Effector CD4-positive, alpha-beta T cell (primary cell): ENCODE data around the gene DLX1.
"Not testable (repeated sequence)": the region's sequence is repeated elsewhere in the genome, so short reads cannot be mapped to it uniquely, and the experiment has no call there.

Experiments used
- DNase-seq: peaks from one replicate; pipeline ENCODE4 v3.0.0-alpha.2; 2020

Gene DLX1

DNA sequence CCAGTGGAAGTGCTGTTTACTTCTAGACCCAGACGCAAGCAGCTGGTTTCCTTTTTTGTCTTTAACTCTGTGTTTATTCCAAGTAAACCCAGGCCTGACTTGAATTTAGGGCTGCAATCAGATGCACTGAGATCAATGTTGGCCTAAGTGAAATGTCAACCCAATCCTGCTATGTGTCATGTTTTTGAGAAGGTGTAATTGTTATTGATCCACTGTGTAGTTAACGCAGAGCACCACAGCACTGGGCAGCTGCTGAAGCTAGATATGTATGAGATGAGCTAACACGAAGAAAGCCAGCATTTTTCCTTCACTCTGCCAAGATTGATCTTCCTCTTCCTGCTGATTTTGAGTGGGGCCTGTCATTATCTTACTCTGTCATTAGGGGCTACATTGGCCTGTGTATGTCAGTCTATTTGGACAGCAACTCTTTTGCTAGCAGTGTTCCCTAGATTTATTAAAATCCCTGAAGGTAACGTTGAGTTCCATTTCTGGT is 18.9 kb upstream of the DLX1 start:
- DNase-seq, result no peak

DNA sequence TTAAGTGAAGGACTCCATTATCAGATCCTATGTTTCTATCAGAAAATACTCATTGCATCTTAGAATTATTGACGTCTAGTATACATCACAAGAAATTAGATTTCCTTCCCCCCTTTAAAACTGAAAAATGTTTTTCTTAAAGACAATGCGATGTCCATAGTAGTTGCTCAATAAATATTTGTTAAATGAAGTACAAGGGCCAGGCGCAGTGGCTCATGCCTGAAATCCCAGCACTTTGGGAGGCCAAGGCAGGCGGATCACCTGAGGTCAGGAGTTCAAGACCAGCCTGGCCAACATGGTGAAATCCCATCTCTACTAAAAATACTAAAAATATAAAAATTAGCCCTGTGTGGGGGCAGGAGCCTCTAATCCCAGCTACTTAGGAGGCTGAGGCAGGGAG is 17.4 kb upstream of the DLX1 start:
- not testable (repeated sequence) for DNase-seq

DNA sequence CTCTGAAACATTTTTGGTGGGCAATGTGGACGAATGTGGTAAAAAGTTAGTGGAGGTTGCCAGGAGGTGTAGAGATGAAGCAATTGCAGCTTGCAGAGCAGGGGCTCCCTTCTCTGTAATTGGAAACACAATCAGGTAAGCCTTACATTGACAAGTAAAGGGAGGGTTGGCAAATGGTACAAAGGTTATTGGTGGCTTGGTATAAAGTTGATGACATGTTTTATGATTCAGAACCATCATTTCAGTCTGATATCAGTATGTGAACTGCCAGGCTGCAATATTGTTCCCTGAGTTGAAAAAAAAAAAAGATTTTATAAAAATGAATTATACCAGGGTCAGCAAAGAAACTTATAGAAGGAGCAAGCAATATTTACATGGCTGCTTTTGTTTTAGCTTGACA is 14.4 kb upstream of the DLX1 start:
- DNase-seq, result no peak

DNA sequence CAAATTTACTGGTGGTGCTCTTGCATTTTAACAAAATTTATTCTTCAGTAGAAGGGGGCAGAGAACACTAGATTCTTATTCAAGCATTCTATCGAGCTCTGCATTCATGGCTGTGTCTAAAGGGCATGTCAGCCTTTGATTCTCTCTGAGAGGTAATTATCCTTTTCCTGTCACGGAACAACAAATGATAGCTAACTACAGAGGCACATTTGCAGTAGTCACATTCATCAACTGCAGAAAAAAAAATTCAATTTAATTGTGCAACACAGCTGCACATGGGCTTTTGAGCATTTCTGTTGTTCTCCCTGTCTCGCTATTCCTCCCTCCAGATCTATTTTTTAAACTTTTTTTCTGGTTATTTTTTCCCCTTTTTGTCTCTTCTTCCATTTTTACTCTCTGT is 13.0 kb upstream of the DLX1 start:
- DNase-seq, result no peak

DNA sequence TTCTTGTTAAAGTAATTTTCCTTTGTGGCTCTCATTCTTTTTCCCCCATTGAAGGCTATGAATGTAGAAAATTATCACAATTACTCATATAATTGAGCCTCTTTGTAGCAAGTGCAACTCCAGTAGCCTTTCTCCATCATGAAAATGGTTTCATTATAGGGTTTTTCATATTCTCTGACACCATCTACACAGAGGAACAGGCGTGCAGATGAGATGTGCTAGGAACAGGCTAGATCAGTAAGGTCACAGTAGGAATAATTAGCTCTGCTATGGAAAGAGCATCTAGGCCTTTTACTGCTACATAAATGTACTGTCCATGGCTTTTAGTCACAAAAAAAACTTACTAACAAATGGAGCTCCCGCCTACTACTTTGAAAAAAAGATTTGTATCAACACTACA is 12.6 kb upstream of the DLX1 start:
- DNase-seq, result no peak

DNA sequence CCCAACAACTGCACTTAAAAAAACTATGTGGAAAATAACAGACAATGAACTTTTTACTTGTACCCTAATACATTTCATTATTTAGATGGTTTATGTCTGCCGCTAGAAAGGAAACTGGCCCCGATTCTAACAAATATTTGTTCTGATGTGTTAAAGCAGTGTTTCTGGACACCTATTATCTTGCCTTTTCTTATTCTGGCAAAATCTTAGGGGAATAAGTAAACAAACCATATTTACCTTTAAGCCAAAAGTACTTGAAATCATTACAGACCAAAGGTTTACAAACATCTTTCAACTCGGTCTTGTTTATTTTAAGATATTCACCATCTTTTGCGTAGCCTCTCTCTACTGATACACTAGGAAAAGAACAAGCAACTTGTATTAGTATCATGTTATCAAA is 11.8 kb upstream of the DLX1 start:
- no peak for DNase-seq

DNA sequence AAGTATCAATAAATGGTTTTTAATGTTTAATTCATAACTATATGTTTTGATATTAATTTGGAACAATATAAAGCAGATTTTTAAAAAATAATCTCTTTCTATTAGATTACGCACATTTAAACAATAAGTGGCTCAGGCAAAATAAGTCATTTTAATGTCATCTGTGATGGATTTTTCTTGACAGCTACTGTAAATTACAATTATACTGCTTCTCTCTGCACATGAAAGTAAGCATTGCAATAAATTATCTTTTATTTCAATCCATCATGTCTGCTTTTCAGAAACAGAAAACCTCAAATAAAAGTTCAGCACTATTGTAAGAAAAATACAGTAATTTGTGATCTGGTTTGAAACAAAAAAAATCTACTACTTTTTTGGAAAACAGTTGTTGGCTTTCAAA is 11.1 kb upstream of the DLX1 start:
- DNase-seq, result no peak

DNA sequence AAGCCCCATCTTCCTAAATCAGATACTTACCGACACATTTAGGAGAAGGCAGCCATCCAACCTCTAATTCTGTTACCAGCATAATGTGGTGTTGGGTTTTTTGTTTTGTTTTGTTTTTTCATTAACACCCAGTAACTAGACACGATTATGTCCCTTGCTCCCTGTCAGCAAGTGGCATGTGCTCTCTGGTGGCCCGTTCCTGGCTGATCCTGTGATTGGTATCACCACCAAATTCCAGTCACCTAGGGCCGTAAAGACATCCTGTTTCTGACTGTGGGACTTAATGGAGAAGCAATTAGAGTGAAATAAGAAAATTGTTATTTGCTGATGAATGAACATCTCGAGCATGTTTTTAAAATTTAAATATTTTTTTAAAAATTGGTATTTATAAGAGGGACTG is 5.9 kb upstream of the DLX1 start:
- no peak for DNase-seq

DNA sequence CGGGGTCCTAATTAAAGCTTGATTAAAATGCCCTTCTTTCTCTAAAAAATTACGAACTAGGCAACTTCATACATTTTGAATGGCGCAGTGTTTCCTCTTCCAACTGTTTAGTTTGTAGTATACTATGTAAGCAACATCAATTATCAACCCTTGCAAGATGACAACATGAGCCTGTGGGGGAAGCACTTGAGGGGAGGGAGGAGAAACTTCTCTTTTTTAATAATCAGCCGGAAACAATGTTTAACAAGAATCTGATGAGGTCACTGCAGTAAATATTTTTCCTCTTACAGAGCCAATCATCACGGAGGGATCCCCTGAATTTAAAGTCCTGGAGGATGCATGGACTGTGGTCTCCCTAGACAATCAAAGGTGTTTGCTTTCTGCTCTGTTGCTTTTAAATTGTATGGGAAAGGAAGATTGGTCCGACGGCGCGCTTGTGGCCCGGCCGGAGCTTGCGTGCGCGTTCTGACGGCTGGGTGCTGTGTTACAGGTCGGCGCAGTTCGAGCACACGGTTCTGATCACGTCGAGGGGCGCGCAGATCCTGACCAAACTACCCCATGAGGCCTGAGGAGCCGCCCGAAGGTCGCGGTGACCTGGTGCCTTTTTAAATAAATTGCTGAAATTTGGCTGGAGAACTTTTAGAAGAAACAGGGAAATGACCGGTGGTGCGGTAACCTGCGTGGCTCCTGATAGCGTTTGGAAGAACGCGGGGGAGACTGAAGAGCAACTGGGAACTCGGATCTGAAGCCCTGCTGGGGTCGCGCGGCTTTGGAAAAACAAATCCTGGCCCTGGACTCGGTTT is 5.3 kb upstream of the DLX1 start:
- DNase-seq, result no peak

DNA sequence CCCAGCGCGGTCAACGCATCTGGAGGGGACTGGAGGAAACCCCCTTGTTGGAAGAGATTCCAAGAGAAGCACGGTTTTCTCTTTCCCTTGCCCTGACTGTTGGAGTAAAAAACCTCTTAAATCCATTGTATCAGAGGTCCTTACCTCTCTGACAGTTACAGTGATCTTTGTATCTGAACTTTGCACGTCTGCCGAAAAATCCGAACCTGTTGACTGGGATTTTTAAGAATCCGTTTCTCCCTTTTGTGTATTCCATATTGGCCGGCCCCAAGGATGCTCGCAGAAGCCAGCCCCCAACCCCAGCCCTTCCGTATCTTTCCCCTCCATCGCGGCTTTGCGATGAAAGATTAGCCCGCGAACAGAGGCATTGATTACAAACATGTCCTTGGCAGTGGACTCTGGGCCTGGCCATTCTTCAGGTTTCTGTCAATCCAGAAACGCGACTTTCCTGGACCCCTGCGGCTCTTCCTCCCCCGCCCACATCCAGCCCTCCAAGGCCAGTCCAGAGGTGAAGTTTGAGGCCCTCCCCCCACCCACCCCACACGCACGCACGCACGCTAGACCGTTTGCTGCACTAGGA is 4.6 kb upstream of the DLX1 start:
- no peak for DNase-seq

DNA sequence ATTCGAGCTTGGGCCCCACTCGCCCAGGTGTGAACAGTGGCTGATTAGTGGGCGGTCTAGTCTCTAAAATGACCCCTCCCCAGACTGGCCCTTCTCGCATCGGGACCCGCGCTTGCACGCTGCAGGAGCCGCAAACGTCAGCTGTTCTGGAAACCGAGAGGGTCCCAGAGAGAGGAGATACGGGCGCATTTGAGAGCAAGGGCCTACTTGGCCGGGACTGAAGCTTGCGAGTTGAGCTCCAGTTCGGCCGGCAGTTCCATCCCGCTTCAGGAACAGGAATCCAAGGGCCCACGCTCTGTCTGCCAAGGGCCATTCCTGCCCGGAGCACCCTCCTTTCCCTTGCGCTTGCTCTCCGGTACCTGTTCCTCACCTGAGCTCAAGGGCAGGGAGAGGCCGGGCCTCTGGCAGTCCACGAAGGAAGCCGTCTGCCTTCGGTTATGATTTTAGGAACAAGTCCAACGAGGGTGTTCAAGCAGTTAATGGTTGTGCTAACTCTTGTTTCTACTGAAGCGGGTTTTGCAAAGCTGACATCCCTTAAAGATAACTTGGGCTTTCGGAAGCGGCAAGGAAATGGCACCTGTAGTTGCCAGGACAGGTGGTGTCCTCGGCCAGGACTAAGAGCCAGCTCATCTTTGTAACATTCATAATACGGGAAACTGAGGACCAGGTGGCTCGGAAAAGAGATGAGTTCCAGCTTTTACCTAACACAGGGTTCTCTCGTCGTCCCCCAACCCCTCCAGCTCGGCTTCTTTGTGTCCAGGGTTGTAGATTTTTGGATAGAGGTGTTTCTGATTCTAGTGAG is 3.9 kb upstream of the DLX1 start:
- no peak for DNase-seq

GRCh38 chr2:172082105-172082943 is 3.0 kb upstream of the DLX1 start:
- no peak for DNase-seq

- no peak for DNase-seq
Observed at GRCh38 chr2:172082944-172083627, 2.2 kb upstream of the DLX1 start.

DNA sequence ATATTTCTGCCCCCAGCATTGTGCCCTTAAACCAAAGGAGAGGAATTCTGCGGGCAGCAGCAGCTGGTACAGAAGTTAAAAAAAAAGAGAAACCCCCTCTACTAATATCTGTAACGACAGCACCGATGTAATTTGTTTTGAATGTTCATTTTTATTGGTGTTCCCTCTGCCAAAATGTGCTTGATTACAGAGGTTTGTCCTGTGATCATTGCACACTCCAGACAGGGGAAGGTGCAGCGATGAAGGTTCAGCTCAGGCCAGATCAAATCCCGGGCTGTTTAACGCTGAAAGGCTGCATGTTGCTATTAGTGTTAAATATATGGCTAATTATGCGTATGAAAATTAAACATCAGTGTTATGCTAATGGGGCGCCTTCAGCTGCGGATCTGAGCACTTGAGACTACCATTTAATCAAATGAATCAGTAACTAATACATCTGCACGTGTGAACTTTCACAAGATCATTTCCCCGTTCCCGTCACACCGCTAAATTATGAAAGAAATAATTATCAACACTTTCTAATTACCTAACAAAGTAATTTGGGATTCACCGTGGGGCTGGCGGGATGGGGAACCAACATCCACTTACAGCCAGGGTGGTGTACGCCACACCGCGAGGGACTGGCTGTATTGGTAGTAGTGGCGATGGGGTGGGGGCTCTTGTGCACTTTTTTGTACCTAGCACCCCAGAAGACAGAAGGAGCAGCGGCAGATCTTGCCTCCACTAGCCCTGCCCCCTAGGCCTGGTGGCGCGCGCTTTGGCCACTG is 1.5 kb upstream of the DLX1 start:
- DNase-seq, result no peak

- no peak for DNase-seq
Observed at GRCh38 chr2:172084395-172084644, 987 bp upstream of the DLX1 start.

- no peak for DNase-seq
Observed at GRCh38 chr2:172084645-172085459, 455 bp upstream of the DLX1 start.

- DNase-seq, result peak; percentile 47
Observed at GRCh38 chr2:172086241-172087206, 1.2 kb downstream of the DLX1 start.

DNA sequence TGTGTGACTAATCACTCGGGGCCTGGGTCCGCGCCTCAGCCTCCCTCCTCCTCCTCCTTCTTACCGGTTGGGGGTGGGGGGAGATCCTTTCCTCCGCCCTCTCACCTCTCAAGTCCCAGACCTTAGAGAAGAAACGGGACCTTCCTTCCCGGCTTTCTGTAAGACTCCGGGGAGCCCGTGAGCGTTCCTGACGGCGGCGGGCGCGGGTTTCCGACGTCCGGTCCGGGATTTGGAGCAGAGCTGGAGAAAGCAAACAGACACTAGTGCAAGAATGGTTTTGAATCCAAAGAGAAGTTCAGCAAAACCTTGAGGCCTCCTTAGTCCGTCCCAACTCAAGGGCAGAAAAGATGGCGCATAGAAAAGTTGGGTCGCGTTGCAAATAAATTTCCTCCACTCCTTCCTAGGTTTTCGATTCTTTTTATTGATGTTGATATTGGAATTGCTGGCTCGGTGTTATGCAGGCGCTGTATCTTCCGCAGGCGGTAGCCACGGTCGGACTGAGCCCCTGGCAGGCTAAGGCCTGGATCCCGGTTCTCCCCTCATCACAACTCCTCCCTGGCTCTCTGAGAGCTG is 2.0 kb downstream of the DLX1 start:
- DNase-seq, result no peak

- no peak for DNase-seq
Observed at GRCh38 chr2:172087780-172088244, 2.5 kb downstream of the DLX1 start.
